Measurements from ENCODE around the gene UNC50.

DNA sequence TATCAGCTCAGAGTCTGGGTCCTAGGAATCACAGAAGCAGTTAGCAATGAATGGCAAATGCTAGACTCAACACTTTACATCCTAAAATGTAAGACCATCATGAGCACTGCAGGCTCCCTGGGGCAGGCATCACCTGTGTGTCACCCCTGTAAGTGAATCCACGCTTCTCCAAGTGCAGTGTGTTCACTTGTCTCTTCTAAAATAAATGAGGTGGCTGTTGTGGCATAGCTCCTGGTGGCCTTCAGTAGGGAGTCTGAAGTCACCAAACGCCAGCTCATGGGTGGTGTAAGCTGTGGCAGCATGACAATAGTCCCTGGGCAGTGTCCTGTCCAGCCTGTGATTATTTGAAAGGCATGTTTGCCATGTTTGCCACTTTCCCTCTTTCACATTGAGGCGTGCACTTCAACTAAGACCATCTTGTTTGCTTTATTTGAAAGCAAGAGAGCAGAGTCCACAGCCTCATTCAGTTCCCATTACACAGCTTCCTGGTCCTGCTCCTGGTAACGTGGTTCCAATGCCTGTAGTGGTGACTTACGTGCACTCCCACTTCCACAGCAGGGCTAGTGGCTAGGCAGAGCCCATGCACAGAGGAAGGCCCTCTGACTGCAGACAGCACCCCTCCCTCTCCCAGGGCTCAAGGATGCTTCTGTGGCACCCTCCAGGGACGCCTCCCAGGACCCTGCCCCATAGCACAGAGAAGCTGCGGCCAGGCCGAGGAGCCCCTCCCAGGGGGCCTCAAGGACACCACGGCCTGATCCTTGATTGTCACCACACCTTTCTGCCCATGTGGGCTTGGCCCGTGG, 24.4 kb upstream of the UNC50 start:
- TF ChIP-seq GABPA (IDR thresholded peaks at IDR 0.05; ENCODE audit: low read depth): no peak
- TF ChIP-seq CTCF (IDR thresholded peaks at IDR 0.05; ENCODE audit: insufficient read depth, low read length): no peak
- no peak for TF ChIP-seq POLR2AphosphoS5 (IDR thresholded peaks at IDR 0.05; ENCODE audit: low read depth)
